Fibroblast of lung (primary cell): Measurements from ENCODE around the gene DLGAP4. TPM values are rescaled to one million over a fixed set of nuclear protein-coding genes. Genes with fewer than 3 reads are reported as not detected.

Experiments used
- DNase-seq, 2 donors: peaks; one replicate each; pipeline versions ENCODE4 v3.0.0 to v3.0.0-alpha.2; 2010; ENCODE audit warnings: low read depth in 2 of 2
- H2AFZ ChIP-seq: 2 replicates; pipeline ENCODE4 v1.5.1; 2012; ENCODE audit warnings: low read length, control low read depth, inconsistent platforms
- H3K27ac ChIP-seq: 2 replicates; pipeline ENCODE4 v1.5.1; 2011; ENCODE audit warnings: low read length, control low read depth; ENCODE audit not compliant: insufficient read depth
- H3K27me3 ChIP-seq: 2 replicates; pipeline ENCODE4 v1.5.1; 2011; ENCODE audit warnings: mild to moderate bottlenecking, low read length; ENCODE audit not compliant: control insufficient read depth, insufficient read depth
- H3K36me3 ChIP-seq: 2 replicates; pipeline ENCODE4 v1.5.1; 2011; ENCODE audit warnings: low read length; ENCODE audit not compliant: control insufficient read depth, insufficient read depth
- H3K4me1 ChIP-seq: 2 replicates; pipeline ENCODE4 v1.5.1; 2011; ENCODE audit warnings: low read length; ENCODE audit not compliant: control insufficient read depth, insufficient read depth; ENCODE audit errors: extremely low read depth
- H3K4me2 ChIP-seq: 2 replicates; pipeline ENCODE4 v1.5.1; 2011; ENCODE audit warnings: low read length, control low read depth; ENCODE audit not compliant: insufficient read depth; ENCODE audit errors: extremely low read depth
- H3K4me3 ChIP-seq, 4 experiments: fragments of 200-600 bp in 1 of 4; sonication (generic) in 1 of 4; replicated peaks in 1 of 4; 2 replicates each; pipeline ENCODE4 v1.5.1; 2011 to 2016; ENCODE audit warnings: low read length in 4 of 4, low read depth in 3 of 4, mild to moderate bottlenecking in 3 of 4, control low read depth in 2 of 4, inconsistent platforms in 1 of 4, mixed read lengths in 1 of 4; ENCODE audit not compliant: insufficient read depth in 1 of 4; ENCODE audit errors: control extremely low read depth in 1 of 4
- H3K79me2 ChIP-seq: 2 replicates; pipeline ENCODE4 v1.5.1; 2012; ENCODE audit warnings: mild to moderate bottlenecking, low read length, inconsistent platforms; ENCODE audit not compliant: control insufficient read depth, insufficient read depth
- H3K9ac ChIP-seq: 2 replicates; pipeline ENCODE4 v1.5.1; 2011; ENCODE audit warnings: mild to moderate bottlenecking, low read length, control low read depth; ENCODE audit not compliant: insufficient read depth
- H3K9me3 ChIP-seq: 2 replicates; pipeline ENCODE4 v1.5.1; 2012; ENCODE audit warnings: low read depth, low read length; ENCODE audit not compliant: control insufficient read depth, insufficient read depth
- H4K20me1 ChIP-seq: 2 replicates; pipeline ENCODE4 v1.5.1; 2011; ENCODE audit warnings: low read length; ENCODE audit not compliant: control insufficient read depth, insufficient read depth; ENCODE audit errors: extremely low read depth
- CTCF ChIP-seq, 2 donors: IDR thresholded peaks in 1 of 2; conservative IDR thresholded peaks in 1 of 2; 1 replicate in 1 of 2; 2 replicates in 1 of 2; pipeline ENCODE4 v1.5.1; 2011 to 2012; ENCODE audit warnings: low read length in 2 of 2, control low read depth in 1 of 2, inconsistent platforms in 1 of 2, low read depth in 1 of 2, mild to moderate bottlenecking in 1 of 2
- EZH2 ChIP-seq: IDR thresholded peaks from 2 replicates; pipeline ENCODE4 v1.5.1; 2012; ENCODE audit warnings: low read length, control low read depth, mild to moderate bottlenecking; ENCODE audit errors: missing control alignments
- polyA plus RNA-seq, 2 donors: library from polyadenylated mRNA; depleted of rRNA in 1 of 2; stranded (reverse) in 1 of 2; unstranded in 1 of 2; fragments of >200 nt; gene quantifications; 2 replicates each; pipeline ENCODE4 v1.2.1, GENCODE V29; 2011 to 2012; ENCODE audit warnings: missing spikeins in 1 of 2
- total RNA-seq: library from RNA; depleted of rRNA; stranded (reverse); fragments of >200 nt; gene quantifications from 2 replicates; pipeline ENCODE4 v1.2.1, GENCODE V29; 2014

DLGAP4 gene
- total and polyA plus RNA-seq, 2 donors (not counting 1 experiment from before 2014, with no cell fraction given) = 25.9 to 26.9 TPM

GRCh38 chr20:36333841-36334240 is 27.7 kb downstream of the DLGAP4 start:
- Histone ChIP-seq H3K9ac (no peak overlapping the region), H2AFZ (no peak overlapping the region), H3K4me2 (no peak overlapping the region), H3K27ac (no peak overlapping the region), H3K79me2 (no peaks in the 10 kb centered on the region), H3K36me3 (no peaks in the 10 kb centered on the region), H3K4me3 (no peak overlapping the region), H3K4me1 (no peaks in the 10 kb centered on the region), H4K20me1 (no peaks in the 10 kb centered on the region), H3K27me3 (peaks cover 20% of the 10 kb centered on the region), H3K9me3 (no peaks in the 10 kb centered on the region)
- DNase-seq = no peak
- no peak for TF ChIP-seq CTCF (conservative IDR thresholded peaks at IDR 0.05 in 1 of 2, IDR thresholded peaks at IDR 0.05 in 1 of 2; ENCODE audit: low read depth in 1 of 2, low read length in 2 of 2)
- TF ChIP-seq EZH2 = no peak

GRCh38 chr20:36334281-36335205 is 28.4 kb downstream of the DLGAP4 start:
- DNase-seq = no peak
- Histone ChIP-seq H4K20me1 (no peaks in the 10 kb centered on the region), H3K9ac (no peak overlapping the region), H3K9me3 (no peaks in the 10 kb centered on the region), H3K79me2 (no peaks in the 10 kb centered on the region), H2AFZ (no peak overlapping the region), H3K27me3 (peaks cover 20% of the 10 kb centered on the region), H3K4me1 (no peaks in the 10 kb centered on the region), H3K4me3 (no peak overlapping the region), H3K4me2 (no peak overlapping the region), H3K27ac (no peak overlapping the region), H3K36me3 (no peaks in the 10 kb centered on the region)
- TF ChIP-seq CTCF (conservative IDR thresholded peaks at IDR 0.05 in 1 of 2, IDR thresholded peaks at IDR 0.05 in 1 of 2; ENCODE audit: low read depth in 1 of 2, low read length in 2 of 2) (no peak), EZH2 (no peak)

GRCh38 chr20:36335206-36335870 is 29.2 kb downstream of the DLGAP4 start:
- Histone ChIP-seq H3K9ac (no peak overlapping the region), H3K79me2 (no peaks in the 10 kb centered on the region), H3K27ac (no peak overlapping the region), H3K27me3 (peaks cover 20% of the 10 kb centered on the region), H2AFZ (no peak overlapping the region), H3K4me3 (no peak overlapping the region), H3K4me2 (no peak overlapping the region), H4K20me1 (no peaks in the 10 kb centered on the region), H3K36me3 (no peaks in the 10 kb centered on the region), H3K9me3 (no peaks in the 10 kb centered on the region), H3K4me1 (no peaks in the 10 kb centered on the region)
- no peak for TF ChIP-seq CTCF (conservative IDR thresholded peaks at IDR 0.05 in 1 of 2, IDR thresholded peaks at IDR 0.05 in 1 of 2; ENCODE audit: low read depth in 1 of 2, low read length in 2 of 2)
- TF ChIP-seq EZH2 = no peak
- no peak for DNase-seq
